RWPE2 (cell line): ENCODE data around the gene GGA3.
"Not testable (repeated sequence)": the region's sequence is repeated elsewhere in the genome, so short reads cannot be mapped to it uniquely, and the experiment has no call there.

ENCODE experiments used
- ATAC-seq: fragments of 200-7000 bp; cut with Tn5 transposase; 3 replicates; pipeline ENCODE4 v1.9.1; 2021; ENCODE audit warnings: low read depth
- DNase-seq: peaks from one replicate; pipeline ENCODE4 v3.0.0-alpha.2; 2020; ENCODE audit warnings: low spot score
- H3K27ac ChIP-seq: fragments of 450-650 bp; 2 replicates; pipeline ENCODE4 v1.5.1; 2017; ENCODE audit warnings: mild to moderate bottlenecking; ENCODE audit not compliant: poor library complexity, severe bottlenecking
- H3K27me3 ChIP-seq: fragments of 250-450 bp; sonication (Bioruptor Pico); 2 replicates; pipeline ENCODE4 v1.5.1; 2021; ENCODE audit warnings: mild to moderate bottlenecking, moderate library complexity; ENCODE audit not compliant: insufficient read depth, poor library complexity, severe bottlenecking
- H3K36me3 ChIP-seq: fragments of 250-450 bp; sonication (Bioruptor Pico); 2 replicates; pipeline ENCODE4 v1.5.1; 2020; ENCODE audit warnings: low read depth, mild to moderate bottlenecking, moderate library complexity
- H3K4me1 ChIP-seq: fragments of 250-450 bp; sonication (Bioruptor Pico); 2 replicates; pipeline ENCODE4 v1.5.1; 2021; ENCODE audit warnings: mild to moderate bottlenecking, moderate library complexity; ENCODE audit not compliant: insufficient read depth, poor library complexity, severe bottlenecking
- H3K4me3 ChIP-seq: fragments of 250-450 bp; sonication (Bioruptor Pico); 2 replicates; pipeline ENCODE4 v1.5.1; 2021; ENCODE audit warnings: mild to moderate bottlenecking, moderate library complexity; ENCODE audit not compliant: severe bottlenecking
- H3K9me3 ChIP-seq: fragments of 250-450 bp; sonication (Bioruptor Pico); 2 replicates; pipeline ENCODE4 v1.5.1; 2021; ENCODE audit warnings: mild to moderate bottlenecking, moderate library complexity; ENCODE audit not compliant: severe bottlenecking
- TF ChIP-seq, protein P1 (sequence below): fragments of 450-650 bp; IDR thresholded peaks from one replicate; pipeline ENCODE4 v1.5.1; 2017; ENCODE audit warnings: mild to moderate bottlenecking, moderate library complexity; ENCODE audit not compliant: poor library complexity, severe bottlenecking

GGA3 gene

GRCh38 chr17:75285123-75285522, 23.7 kb upstream of the GGA3 start:
- Histone ChIP-seq H3K27ac (no peak overlapping the region), H3K27me3 (no peaks in the 10 kb centered on the region), H3K36me3 (peaks cover 32% of the 10 kb centered on the region), H3K4me3 (no peak overlapping the region), H3K4me1 (no peaks in the 10 kb centered on the region), H3K9me3 (no peaks in the 10 kb centered on the region)
- TF ChIP-seq, protein P1, sequence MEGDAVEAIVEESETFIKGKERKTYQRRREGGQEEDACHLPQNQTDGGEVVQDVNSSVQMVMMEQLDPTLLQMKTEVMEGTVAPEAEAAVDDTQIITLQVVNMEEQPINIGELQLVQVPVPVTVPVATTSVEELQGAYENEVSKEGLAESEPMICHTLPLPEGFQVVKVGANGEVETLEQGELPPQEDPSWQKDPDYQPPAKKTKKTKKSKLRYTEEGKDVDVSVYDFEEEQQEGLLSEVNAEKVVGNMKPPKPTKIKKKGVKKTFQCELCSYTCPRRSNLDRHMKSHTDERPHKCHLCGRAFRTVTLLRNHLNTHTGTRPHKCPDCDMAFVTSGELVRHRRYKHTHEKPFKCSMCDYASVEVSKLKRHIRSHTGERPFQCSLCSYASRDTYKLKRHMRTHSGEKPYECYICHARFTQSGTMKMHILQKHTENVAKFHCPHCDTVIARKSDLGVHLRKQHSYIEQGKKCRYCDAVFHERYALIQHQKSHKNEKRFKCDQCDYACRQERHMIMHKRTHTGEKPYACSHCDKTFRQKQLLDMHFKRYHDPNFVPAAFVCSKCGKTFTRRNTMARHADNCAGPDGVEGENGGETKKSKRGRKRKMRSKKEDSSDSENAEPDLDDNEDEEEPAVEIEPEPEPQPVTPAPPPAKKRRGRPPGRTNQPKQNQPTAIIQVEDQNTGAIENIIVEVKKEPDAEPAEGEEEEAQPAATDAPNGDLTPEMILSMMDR: no peak
- ATAC-seq: no peak
- DNase-seq: no peak

DNA sequence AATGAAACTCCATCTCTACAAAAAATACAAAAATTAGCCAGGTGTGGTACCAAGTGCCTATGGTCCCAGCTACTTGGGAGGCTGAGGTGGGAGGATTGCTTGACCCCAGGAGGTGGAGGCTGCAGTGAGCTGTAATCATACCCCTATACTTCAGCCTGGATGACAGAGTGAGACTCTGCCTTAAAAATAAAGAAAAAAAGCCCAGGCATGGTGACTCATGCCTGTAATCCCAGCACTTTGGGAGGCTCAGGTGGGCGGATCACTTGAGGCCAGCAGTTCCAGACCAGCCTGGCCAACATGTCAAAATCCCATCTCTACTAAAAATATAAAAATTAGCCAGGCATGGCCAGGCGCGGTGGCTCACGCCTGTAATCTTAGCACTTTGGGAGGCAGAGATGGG, 18.8 kb upstream of the GGA3 start:
- not testable (repeated sequence) for ATAC-seq, DNase-seq, H3K9me3 ChIP-seq, H3K27me3 ChIP-seq, H3K4me3 ChIP-seq, H3K4me1 ChIP-seq, H3K27ac ChIP-seq
- peaks cover 41% of the 10 kb centered on the region for H3K36me3 ChIP-seq

- 0 out of 3 replicates have a peak, but pooled peaks have one; percentile 33 for ATAC-seq
Measured at GRCh38 chr17:75277664-75278071, 16.3 kb upstream of the GGA3 start.

GRCh38 chr17:75273977-75274708, 12.7 kb upstream of the GGA3 start:
- Histone ChIP-seq H3K27ac (no peak overlapping the region), H3K4me1 (peaks cover 3% of the 10 kb centered on the region), H3K9me3 (no peaks in the 10 kb centered on the region), H3K4me3 (no peak overlapping the region), H3K36me3 (peaks cover 20% of the 10 kb centered on the region), H3K27me3 (no peaks in the 10 kb centered on the region)
- no peak for ATAC-seq
- DNase-seq: no peak
- TF ChIP-seq, protein P1: no peak

More at GRCh38 chr17:75277664-75278071, 16.3 kb upstream of the GGA3 start:
- no peak for DNase-seq
- TF ChIP-seq, protein P1: no peak
- Histone ChIP-seq H3K4me3 (no peak overlapping the region), H3K36me3 (peaks cover 38% of the 10 kb centered on the region), H3K9me3 (no peaks in the 10 kb centered on the region), H3K27me3 (no peaks in the 10 kb centered on the region), H3K27ac (no peak overlapping the region), H3K4me1 (no peaks in the 10 kb centered on the region)

- DNase-seq: no peak
- no peaks in the 10 kb centered on the region for H3K9me3 ChIP-seq
- no peak overlapping the region for H3K4me3 ChIP-seq
- no peak overlapping the region for H3K27ac ChIP-seq
- TF ChIP-seq, protein P1: no peak
- no peak for ATAC-seq
- H3K4me1 ChIP-seq: peaks cover 3% of the 10 kb centered on the region
- no peaks in the 10 kb centered on the region for H3K27me3 ChIP-seq
- H3K36me3 ChIP-seq: peaks cover 11% of the 10 kb centered on the region
Measured at GRCh38 chr17:75272848-75273184, 11.4 kb upstream of the GGA3 start.
